ENCODE data around the gene SLIT3.

SLIT3 gene

GRCh38 chr5:168833383-168833782, 467.6 kb downstream of the SLIT3 start:
- no peak for DNase-seq (ENCODE audit: low read depth)
- TF ChIP-seq CTCF (IDR thresholded peaks at IDR 0.05; ENCODE audit: low read depth, low read length, missing control alignments): no peak
- no peak overlapping the region for H3K4me3 ChIP-seq (ENCODE audit: low read depth, low read length)

GRCh38 chr5:168832308-168832707, 468.6 kb downstream of the SLIT3 start:
- DNase-seq (ENCODE audit: low read depth): no peak
- no peak for TF ChIP-seq CTCF (IDR thresholded peaks at IDR 0.05; ENCODE audit: low read depth, low read length, missing control alignments)
- H3K4me3 ChIP-seq (ENCODE audit: low read depth, low read length): no peak overlapping the region

- no peak overlapping the region for H3K4me3 ChIP-seq (ENCODE audit: low read depth, low read length)
- no peak for TF ChIP-seq CTCF (IDR thresholded peaks at IDR 0.05; ENCODE audit: low read depth, low read length, missing control alignments)
- DNase-seq (ENCODE audit: low read depth): no peak
These were observed 469.6 kb downstream of the SLIT3 start for GRCh38 chr5:168831383-168831782.

GRCh38 chr5:168830833-168831232, 470.1 kb downstream of the SLIT3 start:
- H3K4me3 ChIP-seq (ENCODE audit: low read depth, low read length): no peak overlapping the region
- no peak for TF ChIP-seq CTCF (IDR thresholded peaks at IDR 0.05; ENCODE audit: low read depth, low read length, missing control alignments)
- no peak for DNase-seq (ENCODE audit: low read depth)

- no peak for DNase-seq (ENCODE audit: low read depth)
- no peak overlapping the region for H3K4me3 ChIP-seq (ENCODE audit: low read depth, low read length)
- no peak for TF ChIP-seq CTCF (IDR thresholded peaks at IDR 0.05; ENCODE audit: low read depth, low read length, missing control alignments)
These were observed 471.0 kb downstream of the SLIT3 start for GRCh38 chr5:168829922-168830417.

- DNase-seq (ENCODE audit: low read depth): no peak
- no peak for TF ChIP-seq CTCF (IDR thresholded peaks at IDR 0.05; ENCODE audit: low read depth, low read length, missing control alignments)
These were observed 471.9 kb downstream of the SLIT3 start for GRCh38 chr5:168829044-168829443.

GRCh38 chr5:168827636-168828035, 473.3 kb downstream of the SLIT3 start:
- no peak overlapping the region for H3K4me3 ChIP-seq (ENCODE audit: low read depth, low read length)
- no peak for TF ChIP-seq CTCF (IDR thresholded peaks at IDR 0.05; ENCODE audit: low read depth, low read length, missing control alignments)
- DNase-seq (ENCODE audit: low read depth): no peak

More at GRCh38 chr5:168829044-168829443, 471.9 kb downstream of the SLIT3 start:
- H3K4me3 ChIP-seq (ENCODE audit: low read depth, low read length): no peak overlapping the region
